Epidermal melanocyte (primary cell): ENCODE results near the gene CPNE6.
"Not testable (repeated sequence)": the region's sequence is repeated elsewhere in the genome, so short reads cannot be mapped to it uniquely, and the experiment has no call there.

Experiments used
- DNase-seq: peaks from one replicate; pipeline ENCODE4 v3.0.0; 2011; ENCODE audit warnings: low spot score; ENCODE audit not compliant: insufficient read length

Gene CPNE6

GRCh38 chr14:24071144-24071697, at the start of gene CPNE6:
Gene CPNE6 (plus strand): TSS chr14:24071562. CDS start chr14:24072937, 1,375 bp downstream.
- DNase-seq: no peak

GRCh38 chr14:24024939-24025418, 46.4 kb upstream of the CPNE6 start:
- DNase-seq: not testable (repeated sequence)

- DNase-seq: not testable (repeated sequence)
Observed at GRCh38 chr14:24029687-24030086, 41.7 kb upstream of the CPNE6 start.

GRCh38 chr14:24031331-24031730, 40.0 kb upstream of the CPNE6 start:
- DNase-seq: not testable (repeated sequence)

- no peak for DNase-seq
Observed at GRCh38 chr14:24032727-24033418, 38.5 kb upstream of the CPNE6 start.

GRCh38 chr14:24035769-24036168, 35.6 kb upstream of the CPNE6 start:
- DNase-seq: not testable (repeated sequence)

GRCh38 chr14:24036169-24036962, 35.0 kb upstream of the CPNE6 start:
- peak; percentile 66 for DNase-seq

GRCh38 chr14:24036963-24037657, 34.3 kb upstream of the CPNE6 start:
- not testable (repeated sequence) for DNase-seq

- no peak for DNase-seq
Observed at GRCh38 chr14:24037658-24038037, 33.7 kb upstream of the CPNE6 start.

GRCh38 chr14:24038686-24039085, 32.7 kb upstream of the CPNE6 start:
- no peak for DNase-seq

GRCh38 chr14:24040692-24041091, 30.7 kb upstream of the CPNE6 start:
- DNase-seq: no peak

GRCh38 chr14:24042746-24043145, 28.6 kb upstream of the CPNE6 start:
- DNase-seq: no peak

GRCh38 chr14:24049002-24049401, 22.4 kb upstream of the CPNE6 start:
- DNase-seq: not testable (repeated sequence)

- DNase-seq: peak; percentile 4
Observed at GRCh38 chr14:24050753-24051152, 20.6 kb upstream of the CPNE6 start.

GRCh38 chr14:24051176-24051788, 20.1 kb upstream of the CPNE6 start:
- DNase-seq: peak; percentile 4

GRCh38 chr14:24051789-24052655, 19.3 kb upstream of the CPNE6 start, which contains the start of gene CARMIL3:
Gene CARMIL3 (plus strand): TSS chr14:24052009. CDS start chr14:24052154, 145 bp downstream.
- DNase-seq: peak; percentile 33

- no peak for DNase-seq
Observed at GRCh38 chr14:24052656-24053547, 18.5 kb upstream of the CPNE6 start.

GRCh38 chr14:24053548-24054323, 17.6 kb upstream of the CPNE6 start:
- DNase-seq: no peak
